GF-D8 (cell line): ENCODE results near the gene NHSL2.
"Not testable (repeated sequence)": the region's sequence is repeated elsewhere in the genome, so short reads cannot be mapped to it uniquely, and the experiment has no call there.

Source experiments
- DNase-seq: peaks from one replicate; lab custom pipeline; 2025; lab: John Stamatoyannopoulos, UW

NHSL2 gene

DNA sequence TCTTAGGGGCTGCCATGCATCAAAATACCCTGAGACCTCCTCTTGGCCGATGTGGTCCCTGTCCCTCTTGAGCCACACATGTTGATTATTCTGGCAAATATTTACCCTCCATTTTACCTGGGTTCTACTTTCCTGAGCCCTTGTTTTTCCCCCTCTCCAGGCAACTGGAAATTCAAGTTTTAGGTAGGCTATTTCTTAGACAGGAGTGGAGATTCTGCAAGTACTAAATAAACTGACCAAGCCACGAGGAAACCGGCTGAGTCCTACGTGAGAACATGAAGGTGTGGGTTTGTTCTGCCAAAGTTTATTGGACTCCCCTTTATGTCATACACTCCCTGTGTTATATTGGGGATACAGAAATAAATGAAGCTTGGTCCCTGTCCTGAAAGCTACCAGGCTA, 133.0 kb downstream of the NHSL2 start:
- no peak for DNase-seq

DNA sequence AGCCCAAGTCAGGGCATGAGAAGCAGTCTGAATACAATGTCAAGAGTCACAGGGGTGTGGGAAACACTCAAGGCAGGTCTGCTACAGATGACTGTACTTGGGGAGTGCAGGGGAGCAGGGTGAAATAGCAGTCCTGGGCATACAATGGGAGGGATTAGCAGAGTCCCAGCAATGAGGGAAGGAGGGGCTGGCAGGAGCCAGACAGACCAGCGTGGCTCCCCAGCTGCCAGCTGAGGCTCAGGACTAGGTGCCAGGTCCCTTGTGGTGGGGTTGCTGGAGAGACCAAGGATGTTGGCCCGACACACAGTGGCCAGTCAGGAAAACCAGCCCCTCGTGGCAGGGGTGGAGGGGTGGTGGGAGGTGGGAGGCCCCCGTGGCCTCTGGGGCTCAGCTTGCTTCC, 134.5 kb downstream of the NHSL2 start:
- DNase-seq = no peak

DNA sequence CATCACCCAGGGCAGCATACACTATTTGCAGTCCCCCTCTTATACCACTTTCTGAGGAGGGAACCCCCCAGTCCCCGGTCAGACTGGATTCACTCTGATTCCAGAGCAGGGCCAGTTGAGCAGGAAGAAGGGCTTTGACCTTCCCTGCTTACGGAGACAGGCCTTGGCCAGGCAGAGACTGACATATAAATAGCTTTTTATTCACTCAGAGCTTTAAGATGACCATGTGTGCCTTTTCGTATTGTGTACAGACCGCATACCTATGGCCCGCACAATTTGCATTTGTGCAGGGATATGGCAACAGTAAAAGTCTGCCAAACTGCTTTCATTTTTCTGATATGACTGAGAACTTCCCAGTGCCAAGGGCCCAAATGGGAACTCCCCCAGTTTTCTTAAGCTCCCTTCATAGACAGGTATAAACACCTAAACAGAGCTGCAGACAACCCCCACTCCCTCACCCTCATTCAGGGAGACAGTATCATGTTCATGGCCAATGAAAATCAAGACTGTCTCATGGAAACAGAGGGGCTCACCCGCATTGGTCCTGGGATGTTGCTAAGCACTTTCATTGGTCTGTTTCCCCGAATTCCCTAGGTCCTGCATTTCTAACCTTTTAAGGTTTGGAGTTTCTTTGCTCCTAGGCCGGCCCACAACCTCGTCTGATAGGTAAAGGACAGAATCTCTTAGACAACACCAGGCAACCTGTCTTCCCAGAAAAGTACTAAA, 135.1 kb downstream of the NHSL2 start:
- DNase-seq = no peak

DNA sequence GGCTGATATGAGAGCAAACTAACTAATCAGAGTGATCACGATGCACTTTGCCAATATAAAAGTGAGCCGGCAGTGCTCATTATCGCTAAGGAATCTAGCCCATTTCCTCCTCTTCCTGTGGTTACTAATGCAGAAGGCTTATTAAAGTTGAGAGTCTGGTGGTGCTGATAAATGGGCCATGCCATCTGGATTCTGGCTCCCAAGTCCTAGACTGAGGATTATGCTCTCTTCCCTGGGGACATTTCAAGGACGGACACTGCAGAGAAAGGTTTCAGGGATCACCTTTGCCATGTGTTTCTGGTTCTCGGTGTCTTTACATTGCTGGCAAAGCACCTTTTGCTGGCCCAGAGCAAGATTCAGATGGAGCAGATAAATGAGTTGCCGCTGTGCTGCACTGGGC, 135.8 kb downstream of the NHSL2 start:
- DNase-seq = no peak

DNA sequence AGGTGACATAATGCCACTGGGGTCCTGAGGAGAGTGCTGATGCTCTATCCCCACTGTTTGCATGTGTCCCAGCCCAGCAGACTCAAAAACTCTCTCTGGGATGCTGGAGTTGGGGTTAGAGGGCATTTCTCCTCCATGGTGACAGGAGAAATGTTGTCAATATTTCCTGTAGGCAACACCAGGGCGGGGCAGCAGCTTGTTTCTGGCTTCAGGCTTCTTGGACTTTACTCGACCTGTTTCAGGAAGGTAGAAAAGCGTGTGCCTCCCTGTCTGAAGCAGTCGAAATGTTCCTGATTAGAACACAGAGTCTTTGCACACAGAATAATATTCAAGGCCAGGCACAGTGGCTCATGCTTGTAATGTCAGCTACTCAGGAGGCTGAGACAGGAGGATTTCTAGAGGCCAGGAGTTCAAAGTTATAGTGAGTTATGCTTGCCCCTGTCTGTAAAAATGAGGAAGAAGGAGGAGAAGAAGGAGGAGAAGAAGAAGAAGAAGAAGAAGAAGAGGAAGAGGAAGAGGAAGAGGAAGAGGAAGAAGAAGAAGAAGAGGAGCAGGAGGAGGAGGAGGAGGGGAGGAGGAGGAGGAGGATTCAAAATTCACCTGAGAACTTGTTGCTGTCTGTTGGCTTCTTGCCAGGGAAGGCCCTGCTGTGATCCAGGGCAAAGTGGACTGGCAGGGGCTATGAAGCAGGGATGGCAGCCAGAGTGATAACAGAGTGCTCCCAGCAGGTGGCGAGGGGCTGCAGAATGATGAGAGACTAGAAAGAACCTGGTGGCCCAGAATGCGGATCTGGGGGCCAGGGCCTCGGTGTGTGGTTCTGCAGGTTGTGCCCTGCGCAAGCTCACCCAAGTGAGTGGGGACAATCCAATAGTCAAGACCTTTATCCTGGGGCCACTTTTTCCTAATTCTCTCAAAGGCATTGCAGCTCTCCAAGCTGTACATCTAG, 138.1 kb downstream of the NHSL2 start:
- DNase-seq = no peak

DNA sequence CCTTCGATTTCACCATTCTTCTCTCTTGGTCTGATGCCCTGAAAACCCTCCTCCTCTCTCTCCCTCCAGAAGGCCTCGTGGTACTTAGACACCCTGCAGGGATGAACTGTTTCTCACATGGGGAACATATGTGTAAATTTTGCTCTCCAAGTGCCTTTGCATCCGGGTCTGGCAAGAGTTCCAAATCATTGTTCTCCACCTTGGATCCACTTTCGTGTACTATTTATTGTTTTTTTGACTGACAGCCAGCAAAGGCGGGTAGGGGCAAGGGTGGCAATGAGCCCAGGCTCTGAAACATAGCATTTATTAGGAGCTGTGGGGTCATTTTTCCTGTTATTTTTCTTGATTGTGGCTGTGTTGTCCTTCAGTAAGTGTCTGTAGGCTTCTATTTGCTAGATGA, 139.4 kb downstream of the NHSL2 start:
- DNase-seq = no peak

DNA sequence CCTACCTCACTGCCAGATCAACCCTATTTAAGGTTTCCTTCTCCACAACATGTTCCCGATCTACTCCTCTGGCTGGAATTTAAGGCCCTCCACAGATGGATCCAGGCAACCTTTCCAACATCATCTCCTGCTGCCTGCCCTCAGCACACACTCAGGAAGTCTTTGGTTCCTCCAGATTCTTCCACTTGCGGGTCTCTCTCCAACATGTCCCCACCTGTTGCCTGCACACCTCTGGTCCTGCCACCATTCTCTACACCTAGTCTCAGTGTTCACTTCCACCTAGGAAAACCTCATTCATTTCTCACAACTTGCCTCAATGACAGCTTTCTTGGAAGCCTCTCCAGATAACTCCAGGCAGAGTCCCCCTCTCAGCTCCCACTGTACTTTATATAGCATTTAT, 140.9 kb downstream of the NHSL2 start:
- DNase-seq = no peak

DNA sequence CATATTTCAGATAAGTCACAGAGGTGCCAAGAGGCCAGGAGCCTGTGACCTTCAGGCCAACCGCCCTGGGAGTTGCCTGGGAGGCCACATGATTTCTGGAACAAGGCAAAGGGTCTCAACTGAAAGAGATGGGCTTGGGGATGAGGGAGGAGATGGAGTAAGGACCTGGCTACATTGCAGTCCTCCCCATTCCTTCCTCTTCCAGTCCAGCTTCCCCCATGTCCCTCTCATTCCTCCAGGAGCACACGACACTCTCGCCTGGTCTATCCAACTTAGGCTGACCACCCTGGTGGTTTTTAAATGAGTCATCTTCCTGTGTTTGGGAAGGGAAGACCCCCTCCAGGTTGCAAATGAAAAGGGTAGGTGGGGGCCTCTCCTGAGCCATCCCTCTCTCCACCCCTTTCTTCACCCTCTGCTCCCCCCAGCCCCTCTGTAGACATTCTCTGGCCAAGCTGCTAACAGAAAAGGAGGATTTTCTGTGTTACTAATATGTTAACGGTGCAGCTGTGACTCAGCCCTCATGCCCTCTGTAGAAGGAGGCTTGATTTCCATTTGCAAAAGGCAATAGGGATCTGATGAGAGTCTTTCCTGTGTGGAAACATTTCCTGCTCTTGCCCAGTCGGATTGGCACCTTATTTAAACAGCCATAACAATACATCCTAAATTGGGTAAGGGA, 141.9 kb downstream of the NHSL2 start:
- DNase-seq = no peak

DNA sequence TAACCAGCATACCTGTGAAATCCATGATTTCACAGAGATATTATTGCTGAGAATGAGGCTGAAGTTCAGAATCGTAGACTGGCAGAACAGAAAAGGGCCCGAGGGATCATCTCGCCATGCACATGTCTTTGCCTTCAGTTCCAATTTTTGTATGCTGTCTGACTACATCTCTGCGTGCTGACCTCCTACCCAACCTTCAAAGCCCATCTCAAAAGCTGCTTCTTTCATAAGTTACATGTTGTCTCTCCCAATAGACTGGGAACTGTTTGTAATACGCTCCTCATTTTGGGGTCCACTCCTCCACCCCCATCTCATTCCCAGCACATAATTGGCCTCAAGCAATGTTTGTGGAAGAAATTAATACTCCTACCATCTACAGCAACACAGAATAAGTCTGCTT, 142.9 kb downstream of the NHSL2 start:
- DNase-seq = no peak

DNA sequence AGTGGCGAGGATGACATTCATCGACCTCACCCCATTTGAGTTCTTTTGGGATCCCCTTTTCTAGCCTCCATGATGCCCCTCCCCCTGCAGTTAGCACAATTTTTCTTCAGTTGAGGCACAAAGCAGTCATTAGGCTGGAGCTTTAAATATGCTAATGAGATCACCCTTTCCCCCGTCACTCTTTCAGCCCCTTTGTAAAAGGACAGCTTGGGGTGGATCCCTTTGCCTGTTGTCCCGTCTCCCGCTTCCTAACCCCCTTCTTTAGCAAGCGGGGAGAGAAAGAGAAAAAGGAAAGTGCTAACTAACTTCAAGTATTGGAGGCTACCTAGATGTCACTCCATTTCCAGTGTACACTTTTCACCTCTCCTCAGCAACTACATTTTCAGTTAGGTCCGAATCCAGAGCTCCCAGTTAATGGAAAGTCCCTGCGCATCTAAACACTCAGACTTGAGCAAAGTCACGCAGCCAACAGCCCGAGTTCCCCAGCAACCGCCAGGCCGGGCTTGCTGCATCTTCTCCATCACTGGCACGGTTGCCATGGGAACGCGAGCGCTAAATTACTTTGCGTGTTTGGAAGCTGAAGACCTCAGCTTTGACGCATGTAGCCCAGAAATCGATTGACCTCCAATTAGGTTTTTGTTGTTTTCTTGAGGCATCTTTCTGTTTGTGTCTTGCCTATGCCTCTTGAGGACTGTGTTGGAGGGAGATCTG, 144.3 kb downstream of the NHSL2 start:
- DNase-seq = no peak

DNA sequence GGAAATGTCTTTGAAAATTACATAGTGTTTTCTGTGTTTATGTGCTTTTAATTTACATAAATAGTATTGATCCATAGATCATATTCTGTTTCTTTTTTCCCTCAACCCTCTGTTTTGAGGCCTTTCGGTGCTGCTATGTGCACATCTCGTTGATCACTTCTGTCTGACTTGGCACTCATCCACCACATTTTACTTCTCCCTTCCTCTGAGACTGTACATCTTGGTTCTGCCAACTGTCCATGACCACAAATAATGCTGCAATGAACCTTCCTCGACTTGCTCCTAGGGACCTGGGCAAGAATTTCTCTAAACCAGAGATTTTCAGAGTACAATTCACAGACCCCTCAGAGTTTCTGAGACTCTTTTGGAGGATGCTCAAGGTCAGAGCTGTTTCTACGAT, 146.7 kb downstream of the NHSL2 start:
- peak; percentile 6 for DNase-seq

DNA sequence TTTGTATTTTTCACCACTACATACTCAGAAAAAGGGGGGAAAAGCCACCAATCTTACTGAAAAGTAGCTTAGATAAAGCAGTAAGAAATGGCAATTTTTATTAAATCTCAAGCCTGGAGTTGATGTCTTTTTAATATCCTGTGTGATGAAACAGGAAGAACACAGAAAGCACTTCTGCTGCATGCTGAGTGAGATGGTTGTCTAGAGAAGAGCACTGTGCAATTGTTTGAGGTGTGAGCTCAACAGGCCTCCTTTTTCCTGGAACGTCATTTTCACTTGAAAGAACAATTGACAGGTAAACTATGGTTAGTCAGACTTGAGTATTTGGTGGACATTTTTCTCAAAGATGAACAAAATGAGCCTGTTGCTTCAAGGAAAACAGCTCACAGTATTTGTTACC, 147.2 kb downstream of the NHSL2 start:
- peak; percentile 3 for DNase-seq

DNA sequence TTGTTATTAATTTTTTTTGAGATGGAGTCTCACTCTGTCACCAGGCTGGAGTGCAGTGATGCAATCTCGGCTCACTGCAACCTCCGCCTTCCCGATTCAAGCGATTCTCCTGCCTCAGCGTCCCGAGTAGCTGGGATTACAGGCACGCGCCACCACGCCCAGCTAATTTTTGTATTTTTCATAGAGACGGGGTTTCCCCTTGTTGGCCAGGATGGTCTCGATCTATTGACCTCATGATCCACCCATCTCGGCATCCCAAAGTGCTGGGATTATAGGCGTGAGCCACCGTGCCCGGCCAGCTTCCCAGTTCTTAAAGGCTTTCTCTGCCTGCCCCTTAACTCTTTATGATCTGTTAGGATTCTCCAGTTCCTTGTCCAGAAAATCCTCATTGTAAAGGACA, 147.7 kb downstream of the NHSL2 start:
- not testable (repeated sequence) for DNase-seq

DNA sequence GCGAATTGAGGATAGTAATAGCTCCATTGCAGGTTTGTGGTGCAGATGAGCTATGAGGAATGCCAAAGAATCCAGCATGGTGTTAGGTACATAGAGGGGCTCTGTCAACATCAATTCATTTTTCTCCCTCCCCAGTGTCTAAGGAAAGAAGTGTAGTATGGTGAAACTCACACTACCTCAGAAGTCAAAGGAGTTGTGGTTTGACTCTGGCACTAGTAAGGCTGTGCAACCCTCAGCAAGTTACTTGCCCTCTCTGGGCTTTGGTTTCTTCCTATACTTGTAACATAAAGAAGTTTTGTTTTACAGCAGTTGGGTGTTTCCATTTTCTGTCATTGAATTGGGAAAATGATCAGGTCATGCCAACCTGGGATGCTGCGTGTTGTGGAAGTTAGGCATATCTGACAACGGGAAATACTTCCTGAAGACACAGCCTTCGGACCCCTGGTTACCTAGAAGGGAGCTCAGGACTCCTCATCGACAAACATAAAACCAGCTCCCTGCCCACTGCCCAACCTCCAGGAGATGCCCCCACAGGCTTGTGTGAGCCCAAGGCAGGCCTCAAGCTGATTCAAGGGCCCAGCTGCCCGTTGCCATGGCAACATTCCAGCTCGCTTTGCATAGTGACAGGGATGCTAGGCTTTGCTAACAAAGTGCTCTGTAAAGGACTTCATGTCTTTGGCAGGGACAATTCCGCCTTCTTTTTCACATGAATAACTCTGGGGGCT, 149.7 kb downstream of the NHSL2 start:
- no peak for DNase-seq

DNA sequence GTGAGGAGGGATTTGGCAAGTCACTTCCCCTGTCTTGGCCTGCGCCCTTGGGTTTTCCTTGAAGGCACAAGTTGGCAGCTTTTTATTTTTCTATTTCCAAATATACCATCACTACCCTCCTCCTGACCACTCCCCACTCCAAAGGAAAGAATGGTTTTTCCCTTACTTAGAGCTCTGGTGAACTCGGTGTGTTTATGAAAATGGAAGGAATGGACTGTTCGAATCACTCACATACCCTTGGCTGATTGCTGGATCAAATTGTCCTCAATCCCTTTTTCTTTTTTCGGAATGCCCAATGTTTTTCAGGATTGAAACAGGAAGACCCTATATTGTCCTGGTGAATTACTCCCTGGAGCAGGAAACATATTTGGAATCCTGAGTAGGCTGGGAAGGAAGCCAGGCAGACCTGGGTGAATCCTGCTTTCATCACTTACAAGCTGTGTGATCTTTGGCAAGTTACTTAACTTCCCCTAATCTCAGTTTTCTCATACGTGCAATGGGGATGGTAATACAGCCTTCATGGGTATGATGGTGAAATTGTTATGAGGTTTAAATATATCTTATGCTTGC, 150.4 kb downstream of the NHSL2 start:
- DNase-seq = no peak

DNA sequence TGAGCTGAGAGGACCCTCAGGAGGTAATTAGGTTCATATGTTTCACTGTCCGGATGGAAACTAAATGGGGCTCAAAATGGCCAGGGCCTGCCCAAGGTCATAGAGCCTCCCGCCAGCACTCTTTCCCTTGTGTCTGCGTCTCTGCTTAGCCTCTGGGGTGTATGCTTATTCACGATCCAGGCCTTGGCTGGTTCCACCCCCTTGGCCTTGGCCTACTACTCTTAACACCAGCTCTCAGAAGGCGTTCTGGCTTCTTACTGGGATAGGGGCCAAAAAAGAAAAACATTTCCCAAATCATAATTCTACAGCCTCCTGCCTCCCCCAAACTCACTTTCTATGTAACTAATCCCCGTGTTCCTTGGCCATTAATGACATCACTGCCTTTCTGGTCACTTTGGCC, 152.3 kb downstream of the NHSL2 start:
- DNase-seq = no peak

DNA sequence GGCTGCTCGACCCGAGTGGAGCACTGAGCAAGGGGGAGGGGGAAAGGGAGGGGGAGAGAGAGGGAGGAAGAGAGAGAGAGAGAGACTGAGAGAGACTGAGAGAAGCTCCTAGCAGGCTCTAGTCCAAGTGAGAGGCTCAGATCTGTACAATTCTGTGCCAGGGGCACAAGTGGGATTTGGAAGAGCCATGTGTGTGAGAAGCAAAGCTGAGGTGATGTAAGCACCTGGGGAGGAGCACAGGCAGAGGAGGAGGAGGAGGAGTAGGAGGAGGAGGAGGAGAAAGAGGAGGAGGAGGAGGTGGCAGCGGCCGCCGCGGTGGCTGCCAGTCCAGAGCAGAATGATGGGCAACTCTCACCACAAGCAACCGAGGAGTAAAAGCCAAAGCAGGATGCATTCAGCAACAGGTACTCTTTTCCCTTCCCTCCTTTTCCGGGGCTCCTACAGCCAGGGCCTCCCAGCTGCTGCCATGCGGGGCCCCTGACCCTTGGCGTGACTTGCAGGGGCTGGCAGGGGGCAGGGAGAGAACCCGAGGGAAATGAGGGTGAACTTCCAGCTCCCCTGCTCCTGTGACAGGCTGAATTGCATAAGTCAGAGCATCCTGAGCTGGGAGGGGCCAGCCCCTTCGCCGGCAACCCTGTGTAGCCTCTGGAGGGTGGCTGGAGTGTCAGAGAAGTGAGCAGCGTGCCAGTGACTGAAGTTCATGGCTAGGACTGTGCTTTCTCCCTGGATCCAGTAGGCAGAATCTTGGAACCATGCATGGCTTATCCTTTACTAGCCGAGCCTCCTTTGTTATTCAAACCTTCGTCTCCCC, 158.9 kb downstream of the NHSL2 start:
- no peak for DNase-seq

DNA sequence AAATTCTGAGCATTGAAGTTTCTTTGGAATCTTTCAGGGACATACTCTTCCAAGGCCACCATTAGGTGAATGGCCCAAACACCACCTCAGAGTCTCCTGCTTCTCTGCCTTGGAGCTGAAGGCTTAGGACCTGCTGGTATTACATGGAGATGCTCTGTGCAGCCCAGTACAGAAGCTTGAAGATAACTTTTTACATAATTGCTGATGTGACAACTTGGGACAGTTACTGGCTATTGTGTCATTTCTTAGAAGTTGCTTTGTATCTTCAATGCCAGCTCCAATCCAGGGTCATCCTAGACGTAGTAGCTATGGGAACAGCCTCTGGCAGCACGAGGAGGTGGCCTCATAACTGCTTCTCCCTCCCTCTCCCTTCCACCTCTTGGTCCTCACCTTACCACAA, 160.6 kb downstream of the NHSL2 start:
- DNase-seq = no peak

DNA sequence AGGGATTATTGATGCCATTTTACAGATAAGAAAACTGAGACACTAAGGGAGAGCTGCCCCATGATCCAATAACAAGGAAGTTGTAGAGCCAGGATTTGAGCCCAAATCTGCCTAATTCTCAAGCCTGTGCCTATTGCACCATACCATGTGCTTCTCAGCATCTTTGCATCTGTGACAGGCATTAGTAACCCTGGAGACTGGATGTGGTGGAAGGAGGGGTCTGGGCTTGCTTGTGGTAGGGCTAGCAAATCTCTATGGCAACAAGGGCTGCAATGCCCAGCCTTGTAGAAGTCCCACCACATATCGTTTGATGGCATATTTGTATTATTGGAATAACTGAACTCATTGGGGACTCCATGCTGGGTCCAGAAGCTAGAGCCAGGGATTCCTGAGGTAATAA, 163.0 kb downstream of the NHSL2 start:
- no peak for DNase-seq

DNA sequence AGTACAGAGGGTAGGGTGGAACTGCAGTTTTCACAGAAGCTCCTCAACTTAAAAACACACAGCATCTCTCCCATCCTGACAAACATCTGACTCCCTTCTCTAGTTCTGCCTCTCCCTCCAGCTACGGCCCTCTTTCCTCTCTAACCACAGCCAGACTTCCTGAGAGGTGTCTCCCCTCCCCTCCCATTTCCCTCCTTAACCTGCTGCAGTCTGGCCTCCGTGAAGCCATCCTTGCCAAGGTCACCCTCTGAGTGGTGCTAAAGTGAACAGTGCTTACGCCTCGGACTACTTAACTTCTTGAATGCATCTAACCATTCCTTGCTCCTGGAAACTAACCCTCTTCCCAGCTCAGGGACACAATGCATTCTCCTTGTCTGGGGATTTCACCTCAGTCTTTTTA, 167.8 kb downstream of the NHSL2 start:
- no peak for DNase-seq
